Measurements from ENCODE around the gene AREL1.

DNA sequence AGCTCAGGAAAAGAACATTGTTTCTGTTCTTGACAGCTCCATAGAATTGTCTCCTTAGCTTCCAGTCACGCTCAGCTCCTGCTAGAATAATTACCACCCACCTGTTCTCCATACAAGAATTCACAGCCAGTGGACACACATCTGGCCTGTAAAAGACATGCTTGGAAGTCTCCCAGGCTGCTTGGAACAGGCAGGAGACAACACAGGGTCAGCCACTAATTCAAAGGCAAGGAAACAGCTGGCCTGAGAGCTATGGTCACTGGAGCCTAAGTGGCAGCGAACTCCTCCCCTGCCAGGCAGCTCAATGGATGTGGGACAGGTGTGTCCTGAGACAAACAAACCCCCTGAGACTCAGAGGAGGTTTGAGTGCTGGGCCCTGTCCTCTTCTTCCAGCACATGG is 77.9 kb downstream of the AREL1 start:
- TF ChIP-seq, protein P1, sequence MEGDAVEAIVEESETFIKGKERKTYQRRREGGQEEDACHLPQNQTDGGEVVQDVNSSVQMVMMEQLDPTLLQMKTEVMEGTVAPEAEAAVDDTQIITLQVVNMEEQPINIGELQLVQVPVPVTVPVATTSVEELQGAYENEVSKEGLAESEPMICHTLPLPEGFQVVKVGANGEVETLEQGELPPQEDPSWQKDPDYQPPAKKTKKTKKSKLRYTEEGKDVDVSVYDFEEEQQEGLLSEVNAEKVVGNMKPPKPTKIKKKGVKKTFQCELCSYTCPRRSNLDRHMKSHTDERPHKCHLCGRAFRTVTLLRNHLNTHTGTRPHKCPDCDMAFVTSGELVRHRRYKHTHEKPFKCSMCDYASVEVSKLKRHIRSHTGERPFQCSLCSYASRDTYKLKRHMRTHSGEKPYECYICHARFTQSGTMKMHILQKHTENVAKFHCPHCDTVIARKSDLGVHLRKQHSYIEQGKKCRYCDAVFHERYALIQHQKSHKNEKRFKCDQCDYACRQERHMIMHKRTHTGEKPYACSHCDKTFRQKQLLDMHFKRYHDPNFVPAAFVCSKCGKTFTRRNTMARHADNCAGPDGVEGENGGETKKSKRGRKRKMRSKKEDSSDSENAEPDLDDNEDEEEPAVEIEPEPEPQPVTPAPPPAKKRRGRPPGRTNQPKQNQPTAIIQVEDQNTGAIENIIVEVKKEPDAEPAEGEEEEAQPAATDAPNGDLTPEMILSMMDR (IDR thresholded peaks at IDR 0.05; ENCODE audit: low read depth, low read length, poor library complexity, severe bottlenecking): no peak
- TF ChIP-seq EZH2phosphoT487 (IDR thresholded peaks at IDR 0.05; ENCODE audit: borderline replicate concordance, low read length): no peak
